GM12873 (cell line): Measurements from ENCODE around the gene NAA16.

Experiments
- CTCF ChIP-seq: IDR thresholded peaks from 2 replicates; pipeline ENCODE4 v1.5.1; 2012; ENCODE audit warnings: low read depth, mild to moderate bottlenecking, moderate library complexity, low read length, control low read depth; ENCODE audit not compliant: insufficient read depth; ENCODE audit errors: missing control alignments

NAA16 gene

GRCh38 chr13:41306271-41307145, 4.6 kb upstream of the NAA16 start:
- no peak for TF ChIP-seq CTCF

- no peak for TF ChIP-seq CTCF
Measured at GRCh38 chr13:41307884-41308640, 3.0 kb upstream of the NAA16 start.

GRCh38 chr13:41311406-41312175, 524 bp downstream of the NAA16 start:
- peak; percentile 9 for TF ChIP-seq CTCF

GRCh38 chr13:41312176-41312500, 1.1 kb downstream of the NAA16 start:
- no peak for TF ChIP-seq CTCF

GRCh38 chr13:41313117-41313516, 2.0 kb downstream of the NAA16 start:
- no peak for TF ChIP-seq CTCF

- no peak for TF ChIP-seq CTCF
Measured at GRCh38 chr13:41313659-41314197, 2.7 kb downstream of the NAA16 start.
